Suprapubic skin (tissue), 4 donors: ENCODE measurements around the gene SLC2A13. TPM values are rescaled to one million over a fixed set of nuclear protein-coding genes. Genes with fewer than 3 reads are reported as not detected.

Experiments used
- DNase-seq, 2 donors: peaks; one replicate each; pipeline ENCODE4 v3.0.0-alpha.2; 2019; ENCODE audit warnings: low spot score in 2 of 2
- H3K27ac ChIP-seq: fragments of 200-600 bp; sonication (generic); one replicate; pipeline ENCODE4 v1.5.1; 2019
- H3K27me3 ChIP-seq: fragments of 200-600 bp; sonication (generic); one replicate; pipeline ENCODE4 v1.5.1; 2019
- H3K36me3 ChIP-seq: fragments of 200-600 bp; sonication (generic); one replicate; pipeline ENCODE4 v1.5.1; 2019
- H3K4me1 ChIP-seq: fragments of 200-600 bp; sonication (generic); one replicate; pipeline ENCODE4 v1.5.1; 2019
- H3K4me3 ChIP-seq: fragments of 200-600 bp; sonication (generic); one replicate; pipeline ENCODE4 v1.5.1; 2019; ENCODE audit warnings: mild to moderate bottlenecking
- H3K9me3 ChIP-seq: fragments of 200-600 bp; sonication (generic); one replicate; pipeline ENCODE4 v1.5.1; 2019
- CTCF ChIP-seq, 2 donors: fragments of 200-600 bp in 1 of 2; fragments of 450-650 bp in 1 of 2; sonication (generic) in 1 of 2; IDR thresholded peaks; one replicate each; pipeline ENCODE4 v1.5.1; 2016 to 2019; ENCODE audit warnings: antibody characterized with exemption in 2 of 2, mild to moderate bottlenecking in 1 of 2, moderate library complexity in 1 of 2
- EP300 ChIP-seq: sonication (generic); formaldehyde crosslinking; IDR thresholded peaks from one replicate; pipeline ENCODE4 v1.6.1; 2017; ENCODE audit warnings: antibody characterized with exemption
- POLR2A ChIP-seq, 2 donors: fragments of 450-650 bp; IDR thresholded peaks; one replicate each; pipeline ENCODE4 v1.6.1; 2017; ENCODE audit warnings: antibody characterized with exemption in 2 of 2, mild to moderate bottlenecking in 2 of 2, moderate library complexity in 2 of 2
- POLR2AphosphoS5 ChIP-seq, 3 donors: sonication (generic); formaldehyde crosslinking; IDR thresholded peaks; one replicate each; pipeline ENCODE4 v1.6.1; 2017; ENCODE audit warnings: antibody characterized with exemption in 3 of 3
- WGBS: methylation state at CpG from one replicate; pipeline ENCODE4 v1.1.5; 2018; 5-methylcytosine and 5-hydroxymethylcytosine counted together
- total RNA-seq, 4 donors: library from RNA; depleted of rRNA; stranded (reverse); fragments of >200 nt; gene quantifications; one replicate each; pipeline ENCODE4 v1.1.0, GENCODE V29; 2016

Gene SLC2A13
- total RNA-seq, 4 donors from 2014 or later: 10.4 to 14.1 (median 13.4) TPM

GRCh38 chr12:39886106-39886505, 219.8 kb downstream of the SLC2A13 start:
- no peak for TF ChIP-seq EP300
- no peak for TF ChIP-seq CTCF (IDR thresholded peaks at IDR 0.05)
- TF ChIP-seq POLR2A (IDR thresholded peaks at IDR 0.05): no peak
- no peak for TF ChIP-seq POLR2AphosphoS5 (IDR thresholded peaks at IDR 0.05)
- H3K27me3 ChIP-seq: no peaks in the 10 kb centered on the region
- H3K36me3 ChIP-seq: no peaks in the 10 kb centered on the region
- no peak overlapping the region for H3K4me3 ChIP-seq
- H3K27ac ChIP-seq: no peak overlapping the region
- WGBS: 56% methylated on average over 3 of the region's 3 CpGs
- no peak for DNase-seq
- no peaks in the 10 kb centered on the region for H3K4me1 ChIP-seq
- no peaks in the 10 kb centered on the region for H3K9me3 ChIP-seq

GRCh38 chr12:39884616-39885125, 221.2 kb downstream of the SLC2A13 start:
- Histone ChIP-seq H3K9me3 (no peaks in the 10 kb centered on the region), H3K27ac (no peak overlapping the region), H3K4me1 (no peaks in the 10 kb centered on the region), H3K27me3 (no peaks in the 10 kb centered on the region), H3K4me3 (no peak overlapping the region), H3K36me3 (no peaks in the 10 kb centered on the region)
- WGBS: 85% methylated on average over 2 of the region's 2 CpGs
- no peak for DNase-seq
- TF ChIP-seq POLR2A (IDR thresholded peaks at IDR 0.05) (no peak), EP300 (no peak), CTCF (IDR thresholded peaks at IDR 0.05) (no peak), POLR2AphosphoS5 (IDR thresholded peaks at IDR 0.05) (no peak)

GRCh38 chr12:39883411-39883810, 222.5 kb downstream of the SLC2A13 start:
- DNase-seq: no peak
- Histone ChIP-seq H3K4me1 (no peaks in the 10 kb centered on the region), H3K9me3 (peaks cover 7% of the 10 kb centered on the region), H3K4me3 (no peak overlapping the region), H3K36me3 (no peaks in the 10 kb centered on the region), H3K27me3 (no peaks in the 10 kb centered on the region), H3K27ac (no peak overlapping the region)
- TF ChIP-seq EP300 (no peak), CTCF (IDR thresholded peaks at IDR 0.05) (no peak), POLR2A (IDR thresholded peaks at IDR 0.05) (no peak), POLR2AphosphoS5 (IDR thresholded peaks at IDR 0.05) (no peak)
- 47% methylated on average over 2 of the region's 2 CpGs for WGBS

DNA sequence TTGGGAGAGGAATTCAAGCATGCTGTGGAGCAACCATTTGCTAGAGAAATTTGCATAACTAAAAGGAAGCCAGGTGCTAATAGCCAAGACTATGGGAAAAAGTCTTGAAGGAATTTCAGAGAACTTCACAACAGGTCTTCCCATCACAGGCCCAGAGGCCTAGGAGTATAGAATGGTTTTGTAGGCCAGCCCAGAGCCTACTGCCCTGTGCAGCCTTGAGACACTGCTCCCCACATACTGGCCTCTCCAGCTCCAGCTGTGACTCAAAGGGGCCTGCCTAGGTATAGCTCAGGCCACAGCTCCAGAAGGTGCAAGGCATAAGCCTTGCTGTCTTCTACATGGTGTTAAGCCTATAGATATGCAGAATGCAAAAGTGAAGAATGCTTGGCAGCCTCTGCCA, 227.1 kb downstream of the SLC2A13 start:
- H3K4me1 ChIP-seq: no peaks in the 10 kb centered on the region
- no peaks in the 10 kb centered on the region for H3K27me3 ChIP-seq
- peaks cover 8% of the 10 kb centered on the region for H3K9me3 ChIP-seq
- H3K4me3 ChIP-seq: no peak overlapping the region
- no peaks in the 10 kb centered on the region for H3K36me3 ChIP-seq
- no peak overlapping the region for H3K27ac ChIP-seq
- TF ChIP-seq POLR2A (IDR thresholded peaks at IDR 0.05) (no peak), CTCF (IDR thresholded peaks at IDR 0.05) (no peak), POLR2AphosphoS5 (IDR thresholded peaks at IDR 0.05) (no peak), EP300 (no peak)
- DNase-seq: no peak

DNA sequence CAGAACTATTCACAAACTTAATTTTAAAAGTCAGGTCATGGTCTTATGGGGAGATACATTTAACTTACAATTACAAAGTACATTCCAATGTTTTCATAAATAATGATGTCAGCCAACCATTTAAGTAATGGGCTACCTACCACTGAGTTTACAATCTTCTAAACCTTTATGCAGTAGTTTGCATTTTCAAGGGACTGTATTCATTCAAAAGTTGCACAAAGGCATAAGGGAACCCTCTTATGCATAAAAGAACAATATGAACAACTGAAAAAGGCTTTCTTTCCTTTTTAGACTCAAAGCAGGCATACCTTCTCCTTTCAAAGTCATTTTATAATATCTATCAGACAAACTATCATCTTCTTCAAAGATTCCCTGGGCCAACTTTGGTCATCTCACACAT, 230.2 kb downstream of the SLC2A13 start:
- Histone ChIP-seq H3K4me3 (no peak overlapping the region), H3K4me1 (no peaks in the 10 kb centered on the region), H3K27me3 (no peaks in the 10 kb centered on the region), H3K9me3 (peaks cover 8% of the 10 kb centered on the region), H3K27ac (no peak overlapping the region), H3K36me3 (no peaks in the 10 kb centered on the region)
- no peak for DNase-seq
- no peak for TF ChIP-seq POLR2A (IDR thresholded peaks at IDR 0.05)
- no peak for TF ChIP-seq CTCF (IDR thresholded peaks at IDR 0.05)
- no peak for TF ChIP-seq POLR2AphosphoS5 (IDR thresholded peaks at IDR 0.05)
- TF ChIP-seq EP300: no peak
